Measurements from ENCODE around the gene TMEM91. TPM values are rescaled to one million over a fixed set of nuclear protein-coding genes. Genes with fewer than 3 reads are reported as not detected.
A peak's percentile ranks its signal among the peaks of the same experiment; 100 is the strongest.

The TMEM91 gene
- polyA plus RNA-seq, 1 donor (not counting 4 experiments of a cell fraction or from before 2014, with no cell fraction given) = 6.3 TPM

GRCh38 chr19:41350735-41351338 is 25.5 kb upstream of the TMEM91 start:
- Histone ChIP-seq H3K9ac (ENCODE audit: control insufficient read depth, extremely low read depth, insufficient read depth, low read length) (peak overlapping the region; percentile 77), H3K27ac (ENCODE audit: control insufficient read depth, insufficient read depth, low read length) (peak overlapping the region; percentile 69), H3K79me2 (ENCODE audit: control insufficient read depth, insufficient read depth, low read length) (peaks cover 37% of the 10 kb centered on the region), H2AFZ (ENCODE audit: control insufficient read depth, low read length) (peak overlapping the region; percentile 50), H3K4me3 (ENCODE audit: control insufficient read depth in 2 of 3, extremely low read depth in 1 of 3, insufficient read depth in 2 of 3, low read depth in 1 of 3, low read length in 3 of 3) (peak overlapping the region; percentile 68 to 87 (median 86)), H3K36me3 (ENCODE audit: control insufficient read depth in 2 of 2, extremely low read depth in 1 of 2, insufficient read depth in 2 of 2, low read length in 2 of 2) (peaks cover 4 to 22% of the 10 kb centered on the region in 2 experiments), H4K20me1 (ENCODE audit: control insufficient read depth, extremely low read depth, insufficient read depth, low read length) (peaks cover 3% of the 10 kb centered on the region), H3K4me2 (ENCODE audit: control insufficient read depth, extremely low read depth, insufficient read depth, low read depth, low read length) (peak overlapping the region; percentile 99), H3K9me3 (ENCODE audit: control insufficient read depth, low read depth, low read length) (no peaks in the 10 kb centered on the region), H3K9me1 (ENCODE audit: control insufficient read depth, extremely low read depth, insufficient read depth, low read length) (peaks cover 5% of the 10 kb centered on the region), H3K4me1 (ENCODE audit: control insufficient read depth, extremely low read depth, insufficient read depth, low read length) (peaks cover 7% of the 10 kb centered on the region), H3K27me3 (ENCODE audit: control insufficient read depth, extremely low read depth, insufficient read depth, low read length) (no peaks in the 10 kb centered on the region)
- DNase-seq (ENCODE audit: low read depth, low spot score) (no peak), FAIRE-seq (peak; percentile 74)
- dilution Hi-C loops (cut with MboI; ENCODE audit: extremely low pct_ligation_motif_present, low sequenced_read_pairs) = no loop called here
- TF ChIP-seq CTCF (optimal IDR thresholded peaks at IDR 0.05 in 1 of 3, IDR thresholded peaks at IDR 0.05 in 1 of 3, conservative IDR thresholded peaks at IDR 0.05 in 1 of 3; ENCODE audit: extremely low read depth in 1 of 3, insufficient read depth in 2 of 3, low read length in 3 of 3) (no peak), EZH2 (IDR thresholded peaks at IDR 0.05; ENCODE audit: low read length) (no peak)

- Histone ChIP-seq H3K9ac (ENCODE audit: control insufficient read depth, extremely low read depth, insufficient read depth, low read length) (peak overlapping the region; percentile 77), H3K4me2 (ENCODE audit: control insufficient read depth, extremely low read depth, insufficient read depth, low read depth, low read length) (peak overlapping the region; percentile 99), H3K9me1 (ENCODE audit: control insufficient read depth, extremely low read depth, insufficient read depth, low read length) (peaks cover 5% of the 10 kb centered on the region), H3K79me2 (ENCODE audit: control insufficient read depth, insufficient read depth, low read length) (peaks cover 37% of the 10 kb centered on the region), H4K20me1 (ENCODE audit: control insufficient read depth, extremely low read depth, insufficient read depth, low read length) (peaks cover 3% of the 10 kb centered on the region), H3K27me3 (ENCODE audit: control insufficient read depth, extremely low read depth, insufficient read depth, low read length) (no peaks in the 10 kb centered on the region), H3K27ac (ENCODE audit: control insufficient read depth, insufficient read depth, low read length) (peak overlapping the region; percentile 69), H3K9me3 (ENCODE audit: control insufficient read depth, low read depth, low read length) (no peaks in the 10 kb centered on the region), H3K4me1 (ENCODE audit: control insufficient read depth, extremely low read depth, insufficient read depth, low read length) (peaks cover 7% of the 10 kb centered on the region), H2AFZ (ENCODE audit: control insufficient read depth, low read length) (peak overlapping the region; percentile 50), H3K4me3 (ENCODE audit: control insufficient read depth in 2 of 3, extremely low read depth in 1 of 3, insufficient read depth in 2 of 3, low read depth in 1 of 3, low read length in 3 of 3) (peak overlapping the region; percentile 68 to 87 (median 86)), H3K36me3 (ENCODE audit: control insufficient read depth in 2 of 2, extremely low read depth in 1 of 2, insufficient read depth in 2 of 2, low read length in 2 of 2) (peaks cover 2 to 18% of the 10 kb centered on the region in 2 experiments)
- DNase-seq (ENCODE audit: low read depth, low spot score) (no peak), FAIRE-seq (no peak)
- TF ChIP-seq EZH2 (IDR thresholded peaks at IDR 0.05; ENCODE audit: low read length) (no peak), CTCF (optimal IDR thresholded peaks at IDR 0.05 in 1 of 3, IDR thresholded peaks at IDR 0.05 in 1 of 3, conservative IDR thresholded peaks at IDR 0.05 in 1 of 3; ENCODE audit: extremely low read depth in 1 of 3, insufficient read depth in 2 of 3, low read length in 3 of 3) (no peak)
- dilution Hi-C loops (cut with MboI; ENCODE audit: extremely low pct_ligation_motif_present, low sequenced_read_pairs) = no loop called here
Measured at GRCh38 chr19:41351339-41352245, 24.7 kb upstream of the TMEM91 start.

Data from keratinocyte (primary cell).